Natural killer cell (primary cell): ENCODE measurements around the gene UBASH3B. TPM values are rescaled to one million over a fixed set of nuclear protein-coding genes. Genes with fewer than 3 reads are reported as not detected.

Source experiments
- ATAC-seq, 3 donors: fragments of 150-1000 bp in 2 of 3; fragments of 200-7000 bp in 1 of 3; cut with Tn5 transposase; 1 replicate in 1 of 3; 2 replicates in 2 of 3; pipeline ENCODE4 v1.10.0; 2021; ENCODE audit warnings: mild to moderate bottlenecking in 2 of 3, moderate library complexity in 2 of 3
- DNase-seq, 2 donors: peaks; one replicate each; pipeline versions ENCODE4 v3.0.0 to v3.0.0-alpha.2; 2013 to 2021; ENCODE audit warnings: mixed read lengths in 1 of 2
- H3K27ac ChIP-seq: one replicate; pipeline ENCODE4 v1.5.1; 2013; ENCODE audit warnings: mild to moderate bottlenecking, low read length
- H3K27me3 ChIP-seq: one replicate; pipeline ENCODE4 v1.6.1; 2013; ENCODE audit warnings: low read length; ENCODE audit not compliant: control insufficient read depth, insufficient read depth
- H3K36me3 ChIP-seq: one replicate; pipeline ENCODE4 v1.6.1; 2013; ENCODE audit warnings: low read length; ENCODE audit not compliant: control insufficient read depth, insufficient read depth
- H3K4me1 ChIP-seq: one replicate; pipeline ENCODE4 v1.6.1; 2013; ENCODE audit warnings: low read length; ENCODE audit not compliant: control insufficient read depth, insufficient read depth
- H3K4me3 ChIP-seq: one replicate; pipeline ENCODE4 v1.5.1; 2013; ENCODE audit warnings: low read length
- H3K9me3 ChIP-seq: one replicate; pipeline ENCODE4 v1.6.1; 2013; ENCODE audit warnings: low read length; ENCODE audit not compliant: control insufficient read depth, insufficient read depth
- H3K27ac Mint-ChIP-seq, 2 donors: one replicate each; pipeline ENCODE4 v1.8.0; 2022; ENCODE audit warnings: mild to moderate bottlenecking in 2 of 2, mixed read lengths in 2 of 2, moderate library complexity in 1 of 2
- H3K27me3 Mint-ChIP-seq, 2 donors: one replicate each; pipeline ENCODE4 v1.8.0; 2022; ENCODE audit warnings: low read depth in 2 of 2, mixed read lengths in 2 of 2
- H3K36me3 Mint-ChIP-seq: one replicate; pipeline ENCODE4 v1.8.0; 2022; ENCODE audit warnings: mixed read lengths
- H3K4me1 Mint-ChIP-seq, 2 donors: one replicate each; pipeline ENCODE4 v1.8.0; 2022; ENCODE audit warnings: mixed read lengths in 2 of 2
- H3K4me3 Mint-ChIP-seq: one replicate; pipeline ENCODE4 v1.8.0; 2022; ENCODE audit warnings: mild to moderate bottlenecking, moderate library complexity, mixed read lengths
- H3K9me3 Mint-ChIP-seq, 2 donors: one replicate each; pipeline ENCODE4 v1.8.0; 2022; ENCODE audit warnings: mixed read lengths in 2 of 2
- CTCF ChIP-seq: fragments of 200-600 bp; IDR thresholded peaks from one replicate; pipeline ENCODE4 v1.8.0; 2022; ENCODE audit warnings: antibody characterized with exemption
- WGBS: methylation state at CpG from one replicate; pipeline ENCODE4 v1.1.7; 2013; ENCODE audit warnings: missing lambda C conversion rate; ENCODE audit not compliant: insufficient coverage; 5-methylcytosine and 5-hydroxymethylcytosine counted together
- intact Hi-C: fragments of 100-400 bp; cut with micrococcal nuclease; formaldehyde crosslinking; loops from one replicate; pipeline ENCODE4 v1.14.2; 2022
- total RNA-seq, 4 donors: library from RNA; stranded (reverse); fragments of 120-200 nt in 1 of 4; gene quantifications; one replicate each; pipeline versions ENCODE4 v1.2.3 to v1.2.4, GENCODE V29; 2013 to 2022

The UBASH3B gene
- total RNA-seq, 3 donors from 2014 or later (not counting 1 experiment from before 2014, with no cell fraction given), result 28.7 to 33.9 (median 33.5) TPM

GRCh38 chr11:122833846-122834464 lies 178.4 kb downstream of the UBASH3B start:
- 70% methylated on average over 5 of the region's 7 CpGs for WGBS
- H3K27ac Mint-ChIP-seq, result peak overlapping the region in 1 of 2 donors; percentile 31
- peaks cover 0 to 5% of the 10 kb centered on the region in 2 donors for H3K9me3 Mint-ChIP-seq
- no peak for ATAC-seq
- no peak for TF ChIP-seq CTCF
- peaks cover 44 to 55% of the 10 kb centered on the region in 2 donors for H3K4me1 Mint-ChIP-seq
- H3K9me3 ChIP-seq, result no peaks in the 10 kb centered on the region
- no peaks in the 10 kb centered on the region for H3K27me3 Mint-ChIP-seq
- no peak overlapping the region for H3K4me3 ChIP-seq
- no peak for DNase-seq
- no peak overlapping the region for H3K27ac ChIP-seq
- no peak overlapping the region for H3K4me3 Mint-ChIP-seq
- intact Hi-C loops, result no loop called here
- no peaks in the 10 kb centered on the region for H3K36me3 Mint-ChIP-seq
- H3K27me3 ChIP-seq, result no peaks in the 10 kb centered on the region
- no peaks in the 10 kb centered on the region for H3K36me3 ChIP-seq
- H3K4me1 ChIP-seq, result peaks cover 27% of the 10 kb centered on the region

- H3K4me1 Mint-ChIP-seq, result peaks cover 38 to 53% of the 10 kb centered on the region in 2 donors
- peaks cover 39% of the 10 kb centered on the region for H3K4me1 ChIP-seq
- intact Hi-C loops, result no loop called here
- H3K36me3 Mint-ChIP-seq, result no peaks in the 10 kb centered on the region
- H3K27ac ChIP-seq, result no peak overlapping the region
- no peak for DNase-seq
- H3K4me3 Mint-ChIP-seq, result no peak overlapping the region
- peaks cover 0 to 5% of the 10 kb centered on the region in 2 donors for H3K9me3 Mint-ChIP-seq
- H3K9me3 ChIP-seq, result no peaks in the 10 kb centered on the region
- no peak for TF ChIP-seq CTCF
- ATAC-seq, result no peak
- peak overlapping the region in 1 of 2 donors; percentile 47 for H3K27ac Mint-ChIP-seq
- no peaks in the 10 kb centered on the region for H3K27me3 Mint-ChIP-seq
- H3K27me3 ChIP-seq, result no peaks in the 10 kb centered on the region
- H3K36me3 ChIP-seq, result no peaks in the 10 kb centered on the region
- H3K4me3 ChIP-seq, result no peak overlapping the region
Measured at GRCh38 chr11:122836916-122837315, 181.4 kb downstream of the UBASH3B start.

- H3K4me3 ChIP-seq, result no peak overlapping the region
- H3K4me1 Mint-ChIP-seq, result peaks cover 42 to 53% of the 10 kb centered on the region in 2 donors
- H3K9me3 ChIP-seq, result no peaks in the 10 kb centered on the region
- H3K36me3 ChIP-seq, result no peaks in the 10 kb centered on the region
- intact Hi-C loops, result loop anchor here (1.0 kb wide), 1 partner anchor 13 kb away; no protein-coding TSS in a partner anchor
- no peak for TF ChIP-seq CTCF
- H3K27ac Mint-ChIP-seq, result peak overlapping the region; percentile 12 to 85
- H3K9me3 Mint-ChIP-seq, result peaks cover 0 to 5% of the 10 kb centered on the region in 2 donors
- no peaks in the 10 kb centered on the region for H3K36me3 Mint-ChIP-seq
- DNase-seq (no peak), ATAC-seq (no peak)
- peaks cover 43% of the 10 kb centered on the region for H3K4me1 ChIP-seq
- H3K27ac ChIP-seq, result peak overlapping the region; percentile 31
- WGBS, result 78% methylated on average over 3 of the region's 4 CpGs
- peak overlapping the region; percentile 72 for H3K4me3 Mint-ChIP-seq
- no peaks in the 10 kb centered on the region for H3K27me3 ChIP-seq
- H3K27me3 Mint-ChIP-seq, result no peaks in the 10 kb centered on the region
Measured at GRCh38 chr11:122837528-122838346, 182.2 kb downstream of the UBASH3B start.
